OCI-LY7 (cell line): ENCODE data around the gene CLDN9. TPM values are rescaled to one million over a fixed set of nuclear protein-coding genes. Genes with fewer than 3 reads are reported as not detected.

Experiments used
- BruUV-seq: library from RNA; stranded (reverse); fragments of 400-500 nt; replicated peaks from 2 replicates; lab custom pipeline; 2021; lab: Mats Ljungman, UMichigan
- CTCF ChIA-PET: fragments of 300-600 bp; sonication (Branson Sonifier 250); formaldehyde crosslinking; loops from one replicate; lab custom pipeline; 2022; ENCODE audit warnings: antibody characterized with exemption; ENCODE audit not compliant: unreplicated experiment; lab: Charles Lee
- POLR2A ChIA-PET: fragments of 300-600 bp; sonication (Branson Sonifier 250); formaldehyde crosslinking; loops from one replicate; lab custom pipeline; 2022; ENCODE audit warnings: antibody characterized with exemption; lab: Charles Lee
- DNase-seq: peaks from one replicate; pipeline ENCODE4 v3.0.0-alpha.2; 2015; ENCODE audit warnings: low spot score
- H2AFZ ChIP-seq: fragments of 200-600 bp; sonication (generic), shearing (Covaris generic); 2 replicates; pipeline ENCODE4 v1.6.1; 2014; ENCODE audit warnings: mild to moderate bottlenecking, antibody characterized with exemption, low read length, moderate library complexity
- H3K27ac ChIP-seq: fragments of 200-600 bp; sonication (generic); 2 replicates; pipeline ENCODE4 v1.5.1; 2014; ENCODE audit warnings: mixed run types, low read depth, mild to moderate bottlenecking, moderate library complexity, low read length, inconsistent platforms; ENCODE audit not compliant: poor library complexity, severe bottlenecking
- H3K36me3 ChIP-seq: fragments of 200-600 bp; sonication (generic); 2 replicates; pipeline ENCODE4 v1.6.1; 2014; ENCODE audit warnings: mild to moderate bottlenecking, antibody characterized with exemption, low read length, moderate library complexity, mixed read lengths; ENCODE audit not compliant: insufficient read depth
- H3K4me1 ChIP-seq: fragments of 200-600 bp; sonication (generic); 2 replicates; pipeline ENCODE4 v1.5.1; 2014; ENCODE audit warnings: mild to moderate bottlenecking, low read length; ENCODE audit not compliant: insufficient read depth, poor library complexity, severe bottlenecking
- H3K4me2 ChIP-seq: fragments of 200-600 bp; sonication (generic); 2 replicates; pipeline ENCODE4 v1.6.1; 2014; ENCODE audit warnings: mild to moderate bottlenecking, low read length
- H3K4me3 ChIP-seq: fragments of 200-600 bp; sonication (generic); 2 replicates; pipeline ENCODE4 v1.5.1; 2014; ENCODE audit warnings: mild to moderate bottlenecking, low read depth, low read length; ENCODE audit not compliant: poor library complexity, severe bottlenecking
- H3K79me2 ChIP-seq: fragments of 200-600 bp; sonication (generic); 2 replicates; pipeline ENCODE4 v1.6.1; 2016; ENCODE audit warnings: low read depth, mild to moderate bottlenecking, low read length, moderate library complexity, mixed read lengths; ENCODE audit not compliant: insufficient read depth
- H3K9me2 ChIP-seq: fragments of 200-600 bp; sonication (generic); 2 replicates; pipeline ENCODE4 v1.6.1; 2016; ENCODE audit warnings: mild to moderate bottlenecking, low read length, mixed read lengths; ENCODE audit not compliant: insufficient read depth
- H3K9me3 ChIP-seq: fragments of 200-600 bp; sonication (generic); 2 replicates; pipeline ENCODE4 v1.6.1; 2014; ENCODE audit warnings: mild to moderate bottlenecking, mixed run types, low read length, mixed read lengths
- H4K20me1 ChIP-seq: fragments of 200-600 bp; sonication (generic); 2 replicates; pipeline ENCODE4 v1.6.1; 2014; ENCODE audit warnings: mild to moderate bottlenecking, antibody characterized with exemption, low read length, moderate library complexity, mixed read lengths; ENCODE audit not compliant: insufficient read depth
- EZH2phosphoT487 ChIP-seq: fragments of 200-600 bp; sonication (generic); IDR thresholded peaks from 2 replicates; pipeline ENCODE4 v1.6.1; 2018; ENCODE audit warnings: low read depth, borderline replicate concordance, mild to moderate bottlenecking, mixed run types, antibody characterized with exemption, low read length, moderate library complexity, mixed read lengths
- intact Hi-C: fragments of 100-400 bp; cut with micrococcal nuclease; formaldehyde crosslinking; loops from one replicate; pipeline ENCODE4 v1.10.0; 2022; ENCODE audit not compliant: unreplicated experiment
- total RNA-seq, 2 experiments: library from RNA; depleted of rRNA in 1 of 2; stranded (reverse); fragments of >200 nt in 1 of 2; shearing (Covaris generic) in 1 of 2; gene quantifications; 2 replicates each; pipeline ENCODE4 v1.2.3, GENCODE V29; 2014 to 2022
- TF ChIP-seq, protein P1 (sequence below): fragments of 200-600 bp; sonication (generic); conservative IDR thresholded peaks from 2 replicates; pipeline ENCODE4 v1.5.1; 2014; ENCODE audit warnings: mild to moderate bottlenecking, antibody characterized with exemption, low read length, moderate library complexity, mixed read lengths

CLDN9 gene
- total RNA-seq, 2 experiments from 2014 or later = 0.42 TPM; not detected in 1

DNA sequence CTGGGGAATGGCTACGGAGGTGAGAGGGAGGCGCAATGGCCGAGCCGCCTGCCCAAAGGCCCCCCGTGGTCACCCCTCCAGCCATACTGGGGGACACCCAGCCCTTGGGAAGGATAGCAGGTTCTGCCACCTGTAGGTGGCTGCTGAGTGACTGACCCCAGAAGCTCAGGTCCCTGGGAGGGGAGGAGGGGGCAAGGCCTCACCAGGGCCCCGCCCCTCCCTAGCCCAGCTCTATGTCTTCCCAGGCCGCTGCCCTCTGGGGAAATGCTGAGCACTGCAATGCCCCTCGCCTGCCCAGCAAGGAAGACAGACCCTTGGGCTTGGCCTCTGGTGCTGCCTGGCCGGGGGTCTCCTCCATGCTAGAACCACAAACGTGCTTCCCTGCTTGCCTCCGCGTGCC, 11.4 kb upstream of the CLDN9 start:
- H3K4me1 ChIP-seq = peaks cover 4% of the 10 kb centered on the region
- H3K9me3 ChIP-seq = no peaks in the 10 kb centered on the region
- CTCF ChIA-PET = no interaction called here
- no peaks in the 10 kb centered on the region for H4K20me1 ChIP-seq
- no peaks in the 10 kb centered on the region for H3K36me3 ChIP-seq
- no peaks in the 10 kb centered on the region for H3K9me2 ChIP-seq
- H2AFZ ChIP-seq = no peak overlapping the region
- TF ChIP-seq, protein P1, sequence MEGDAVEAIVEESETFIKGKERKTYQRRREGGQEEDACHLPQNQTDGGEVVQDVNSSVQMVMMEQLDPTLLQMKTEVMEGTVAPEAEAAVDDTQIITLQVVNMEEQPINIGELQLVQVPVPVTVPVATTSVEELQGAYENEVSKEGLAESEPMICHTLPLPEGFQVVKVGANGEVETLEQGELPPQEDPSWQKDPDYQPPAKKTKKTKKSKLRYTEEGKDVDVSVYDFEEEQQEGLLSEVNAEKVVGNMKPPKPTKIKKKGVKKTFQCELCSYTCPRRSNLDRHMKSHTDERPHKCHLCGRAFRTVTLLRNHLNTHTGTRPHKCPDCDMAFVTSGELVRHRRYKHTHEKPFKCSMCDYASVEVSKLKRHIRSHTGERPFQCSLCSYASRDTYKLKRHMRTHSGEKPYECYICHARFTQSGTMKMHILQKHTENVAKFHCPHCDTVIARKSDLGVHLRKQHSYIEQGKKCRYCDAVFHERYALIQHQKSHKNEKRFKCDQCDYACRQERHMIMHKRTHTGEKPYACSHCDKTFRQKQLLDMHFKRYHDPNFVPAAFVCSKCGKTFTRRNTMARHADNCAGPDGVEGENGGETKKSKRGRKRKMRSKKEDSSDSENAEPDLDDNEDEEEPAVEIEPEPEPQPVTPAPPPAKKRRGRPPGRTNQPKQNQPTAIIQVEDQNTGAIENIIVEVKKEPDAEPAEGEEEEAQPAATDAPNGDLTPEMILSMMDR = no peak
- TF ChIP-seq EZH2phosphoT487 = no peak
- no peaks in the 10 kb centered on the region for H3K79me2 ChIP-seq
- POLR2A ChIA-PET = no interaction called here
- DNase-seq = no peak
- H3K4me2 ChIP-seq = no peak overlapping the region
- BruUV-seq = no TSS peak
- intact Hi-C loops = no loop called here
- H3K27ac ChIP-seq = no peak overlapping the region
- H3K4me3 ChIP-seq = no peak overlapping the region

DNA sequence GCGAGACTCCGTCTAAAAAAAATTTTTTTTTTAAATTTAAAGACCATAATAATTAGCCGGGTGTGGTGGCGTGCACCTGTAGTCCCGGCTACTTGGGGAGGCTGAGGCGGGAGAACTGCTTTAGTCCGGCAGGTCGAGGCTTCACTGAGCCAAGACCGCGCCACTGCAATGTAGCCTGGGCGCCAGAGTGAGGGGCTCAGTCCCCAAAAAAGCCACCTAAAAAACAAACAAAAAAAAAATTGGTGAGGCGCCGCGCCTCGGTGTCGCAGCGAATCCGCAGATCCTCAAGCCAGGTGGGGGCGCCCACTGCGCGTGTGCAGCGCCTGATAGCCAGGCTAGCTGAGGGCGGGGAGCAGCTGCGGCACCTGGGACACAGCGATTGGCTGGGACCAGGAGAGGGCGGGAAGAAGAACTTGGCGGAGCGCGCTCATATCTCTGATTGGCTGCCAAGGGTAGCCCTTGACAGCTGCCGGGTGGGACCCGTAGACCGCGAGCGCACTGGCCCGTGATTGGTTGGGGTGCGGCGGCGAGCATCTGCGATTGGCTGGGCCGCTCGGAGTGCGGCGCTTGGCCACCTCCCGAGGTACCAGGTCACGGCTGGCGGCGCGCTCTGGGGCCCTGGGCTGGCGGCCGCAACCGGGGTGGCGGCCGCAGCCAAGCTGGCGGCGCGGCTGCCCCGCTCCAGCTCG, 9.0 kb upstream of the CLDN9 start:
- CTCF ChIA-PET = interaction anchor here (0.6 to 1.5 kb wide), 5 partner anchors 21 to 84 kb away, joined by 3 to 5 read pairs (median 3); partner anchors contain the start of gene PKMYT1
- no peak overlapping the region for H2AFZ ChIP-seq
- no peak for TF ChIP-seq EZH2phosphoT487
- TF ChIP-seq, protein P1 = peak; percentile 82
- H3K79me2 ChIP-seq = no peaks in the 10 kb centered on the region
- no peaks in the 10 kb centered on the region for H3K36me3 ChIP-seq
- peaks cover 23% of the 10 kb centered on the region for H3K4me1 ChIP-seq
- peak; percentile 99 for DNase-seq
- intact Hi-C loops = loop anchor here (1.0 to 2.0 kb wide), 4 partner anchors 17 to 55 kb away; partner anchors contain the start of genes PAQR4 and TNFRSF12A
- POLR2A ChIA-PET = interaction anchor here (1.1 to 1.3 kb wide), 2 partner anchors 24 to 45 kb away, joined by 4 to 6 read pairs; no protein-coding TSS in a partner anchor
- no TSS peak for BruUV-seq
- H4K20me1 ChIP-seq = no peaks in the 10 kb centered on the region
- peak overlapping the region; percentile 3; the same call in 1 of the 2 replicates for H3K4me2 ChIP-seq
- H3K9me3 ChIP-seq = no peaks in the 10 kb centered on the region
- H3K4me3 ChIP-seq = peak overlapping the region; percentile 15
- H3K27ac ChIP-seq = no peak overlapping the region
- H3K9me2 ChIP-seq = no peaks in the 10 kb centered on the region
